BJ (cell line): ENCODE data around the gene DLD. TPM values are rescaled to one million over a fixed set of nuclear protein-coding genes. Genes with fewer than 3 reads are reported as not detected.

Source experiments
- CTCF ChIA-PET: fragments of 350-600 bp; formaldehyde crosslinking; extraction: SDS; loops from one replicate; lab custom pipeline; 2021; ENCODE audit warnings: antibody characterized with exemption, inconsistent platforms; lab: Yijun Ruan, JAX
- POLR2A ChIA-PET: fragments of 300-600 bp; sonication (Branson Sonifier 250); formaldehyde crosslinking; extraction: SDS; loops from one replicate; lab custom pipeline; 2021; ENCODE audit warnings: antibody characterized with exemption; lab: Charles Lee
- DNase-seq: peaks from one replicate; pipeline ENCODE4 v3.0.0-alpha.2; 2011; ENCODE audit warnings: low read depth
- H3K27me3 ChIP-seq: 2 replicates; pipeline ENCODE4 v1.6.0; 2011; ENCODE audit warnings: low read length; ENCODE audit not compliant: control insufficient read depth, insufficient read depth
- H3K36me3 ChIP-seq: 2 replicates; pipeline ENCODE4 v1.5.1; 2011; ENCODE audit warnings: low read length; ENCODE audit not compliant: control insufficient read depth, insufficient read depth
- H3K4me3 ChIP-seq: 2 replicates; pipeline ENCODE4 v1.5.1; 2011; ENCODE audit warnings: low read depth, mild to moderate bottlenecking, control low read depth, low read length
- polyA plus RNA-seq: library from polyadenylated mRNA; depleted of rRNA; stranded (reverse); fragments of >200 nt; gene quantifications from 2 replicates; pipeline ENCODE4 v1.2.3, GENCODE V29; 2011
- TF ChIP-seq, protein P1 (sequence below): IDR thresholded peaks from 2 replicates; pipeline ENCODE4 v1.5.1; 2011; ENCODE audit warnings: low read depth, mild to moderate bottlenecking, control low read depth, inconsistent platforms, low read length, moderate library complexity; ENCODE audit not compliant: insufficient read depth

Gene DLD
- polyA plus RNA-seq, 1 experiment, result 72.4 TPM

DNA sequence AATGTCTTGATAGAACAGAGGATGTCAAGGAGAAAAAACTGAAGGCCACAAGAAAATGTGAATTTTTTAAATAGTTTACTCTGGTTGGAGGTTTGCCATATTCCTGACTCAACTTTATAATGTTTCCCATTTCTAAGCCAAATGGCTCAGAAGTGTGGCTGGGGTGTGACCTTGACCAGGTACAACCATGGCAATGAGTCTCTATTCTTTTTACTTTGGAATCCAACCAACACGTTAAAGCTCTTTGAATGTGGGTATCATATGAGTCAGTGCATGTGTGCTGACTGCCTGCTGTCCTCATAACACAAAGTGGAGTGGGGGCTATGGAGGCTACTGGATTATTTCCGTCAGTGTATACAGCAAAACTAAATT, 33.5 kb upstream of the DLD start:
- ChIA-PET CTCF (interaction anchor here (1.4 kb wide), 1 partner anchor 15 kb away, joined by 3 read pairs; no protein-coding TSS in a partner anchor), POLR2A (no interaction called here)
- no peak overlapping the region for H3K4me3 ChIP-seq
- no peaks in the 10 kb centered on the region for H3K36me3 ChIP-seq
- TF ChIP-seq, protein P1, sequence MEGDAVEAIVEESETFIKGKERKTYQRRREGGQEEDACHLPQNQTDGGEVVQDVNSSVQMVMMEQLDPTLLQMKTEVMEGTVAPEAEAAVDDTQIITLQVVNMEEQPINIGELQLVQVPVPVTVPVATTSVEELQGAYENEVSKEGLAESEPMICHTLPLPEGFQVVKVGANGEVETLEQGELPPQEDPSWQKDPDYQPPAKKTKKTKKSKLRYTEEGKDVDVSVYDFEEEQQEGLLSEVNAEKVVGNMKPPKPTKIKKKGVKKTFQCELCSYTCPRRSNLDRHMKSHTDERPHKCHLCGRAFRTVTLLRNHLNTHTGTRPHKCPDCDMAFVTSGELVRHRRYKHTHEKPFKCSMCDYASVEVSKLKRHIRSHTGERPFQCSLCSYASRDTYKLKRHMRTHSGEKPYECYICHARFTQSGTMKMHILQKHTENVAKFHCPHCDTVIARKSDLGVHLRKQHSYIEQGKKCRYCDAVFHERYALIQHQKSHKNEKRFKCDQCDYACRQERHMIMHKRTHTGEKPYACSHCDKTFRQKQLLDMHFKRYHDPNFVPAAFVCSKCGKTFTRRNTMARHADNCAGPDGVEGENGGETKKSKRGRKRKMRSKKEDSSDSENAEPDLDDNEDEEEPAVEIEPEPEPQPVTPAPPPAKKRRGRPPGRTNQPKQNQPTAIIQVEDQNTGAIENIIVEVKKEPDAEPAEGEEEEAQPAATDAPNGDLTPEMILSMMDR, result no peak
- DNase-seq, result peak; percentile 23
- no peaks in the 10 kb centered on the region; the same call in 1 of the 2 replicates for H3K27me3 ChIP-seq

DNA sequence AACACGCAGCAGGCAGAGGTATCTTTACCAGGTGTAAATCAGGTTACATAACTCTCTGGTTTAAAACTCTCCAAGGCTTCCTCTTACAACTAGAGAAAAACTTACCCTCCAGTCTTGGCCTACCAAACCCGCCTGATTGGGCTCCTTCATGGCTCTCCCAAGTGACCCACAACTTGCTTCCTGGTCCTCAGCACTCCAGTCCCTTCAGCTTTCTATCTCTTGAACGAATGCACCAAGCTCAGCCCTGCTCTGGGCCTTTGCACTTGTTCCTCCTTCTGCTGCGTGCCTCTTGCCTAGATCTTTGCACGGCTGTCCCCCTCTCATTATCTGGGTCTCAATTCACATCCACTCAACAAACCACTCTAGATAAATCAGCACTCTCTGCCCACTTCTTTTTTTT, 32.7 kb upstream of the DLD start:
- H3K36me3 ChIP-seq, result no peaks in the 10 kb centered on the region
- H3K4me3 ChIP-seq, result no peak overlapping the region
- CTCF ChIA-PET, result interaction anchor here (1.4 kb wide), 1 partner anchor 14 kb away, joined by 3 read pairs; no protein-coding TSS in a partner anchor
- POLR2A ChIA-PET, result no interaction called here
- DNase-seq, result no peak
- no peaks in the 10 kb centered on the region; the same call in 1 of the 2 replicates for H3K27me3 ChIP-seq
- TF ChIP-seq, protein P1, result no peak

DNA sequence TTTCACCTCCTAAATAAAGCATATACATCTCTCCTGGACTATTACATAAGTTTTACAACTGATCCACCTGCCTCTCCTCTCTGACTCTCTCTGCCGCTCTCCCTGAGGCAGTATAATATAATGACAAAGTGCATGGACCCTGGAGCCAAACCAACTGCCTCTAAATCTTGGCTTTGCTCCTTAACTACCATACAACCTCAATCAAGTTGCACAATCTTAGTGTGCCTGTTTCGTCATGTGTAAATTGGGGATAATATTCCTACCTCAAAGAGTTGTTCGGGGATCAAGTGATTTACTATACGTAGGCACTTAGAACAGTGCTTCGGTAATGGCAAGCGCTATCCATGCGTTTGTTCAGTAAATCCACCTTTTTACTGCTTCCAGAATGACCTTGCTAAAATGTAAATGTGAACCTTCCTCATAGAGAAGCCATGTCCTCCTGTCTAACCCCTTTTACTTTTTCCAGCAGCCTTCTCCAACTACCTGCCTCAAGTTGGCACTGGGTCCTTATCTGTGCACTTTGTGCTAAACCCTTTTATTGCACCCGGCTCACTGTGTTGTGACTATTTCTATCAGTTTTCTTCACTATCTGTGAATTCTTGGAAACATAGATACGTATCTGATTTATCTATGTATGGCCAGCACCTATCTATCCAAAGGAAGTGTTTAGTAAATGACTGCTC, 30.6 kb upstream of the DLD start:
- TF ChIP-seq, protein P1, result no peak
- CTCF ChIA-PET, result interaction anchor here (0.7 to 1.8 kb wide), 2 partner anchors 14 to 22 kb away, joined by 3 to 5 read pairs; no protein-coding TSS in a partner anchor
- H3K27me3 ChIP-seq, result no peaks in the 10 kb centered on the region; the same call in 1 of the 2 replicates
- no peak for DNase-seq
- POLR2A ChIA-PET, result no interaction called here
- no peaks in the 10 kb centered on the region for H3K36me3 ChIP-seq
- H3K4me3 ChIP-seq, result no peak overlapping the region

GRCh38 chr7:107860981-107861652, 29.9 kb upstream of the DLD start:
- ChIA-PET CTCF (interaction anchor here (0.7 to 1.8 kb wide), 2 partner anchors 14 to 21 kb away, joined by 3 to 5 read pairs; no protein-coding TSS in a partner anchor), POLR2A (no interaction called here)
- Histone ChIP-seq H3K36me3 (no peaks in the 10 kb centered on the region), H3K4me3 (no peak overlapping the region), H3K27me3 (no peaks in the 10 kb centered on the region)
- TF ChIP-seq, protein P1, result no peak
- peak; percentile 19 for DNase-seq

DNA sequence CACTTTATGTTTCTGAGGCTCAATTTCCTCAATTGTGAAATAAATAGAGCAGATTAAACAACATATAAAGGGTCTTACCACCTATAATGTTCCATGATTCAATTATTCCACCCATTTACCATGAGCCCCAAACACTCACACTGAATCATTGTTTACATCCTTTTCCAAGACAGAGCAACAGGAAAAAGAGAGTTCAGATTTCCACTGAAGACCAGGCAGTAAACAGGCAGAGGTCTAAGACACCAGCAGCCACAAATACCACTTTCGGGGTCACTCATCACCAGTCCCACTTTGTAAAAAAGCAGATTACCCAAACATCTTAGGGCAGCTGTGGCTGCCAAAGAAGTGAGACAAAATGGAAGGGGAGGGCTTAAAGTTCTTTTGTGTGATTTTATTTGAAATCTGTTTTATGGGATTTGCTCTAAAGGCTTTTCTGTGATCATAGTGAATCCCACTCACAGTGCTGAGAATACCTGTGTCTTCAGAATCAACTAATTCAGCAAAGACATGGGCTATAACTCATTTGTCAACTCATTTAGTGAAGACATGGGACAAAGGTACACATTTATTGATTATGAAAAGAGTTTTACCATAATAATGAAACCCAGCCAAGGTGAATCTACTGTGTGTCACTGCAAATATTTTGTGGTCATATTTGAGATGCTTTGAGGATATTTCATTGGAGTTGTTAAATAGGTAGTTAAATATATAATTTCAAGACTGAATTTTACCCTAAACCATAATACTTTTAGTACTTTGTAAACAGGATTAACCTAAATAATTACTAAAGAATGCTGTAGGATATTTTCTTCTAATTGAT, 24.8 kb upstream of the DLD start:
- TF ChIP-seq, protein P1, result no peak
- no peak for DNase-seq
- ChIA-PET CTCF (interaction anchor here (0.7 to 2.9 kb wide), 5 partner anchors 9 to 403 kb away, joined by 3 to 15 read pairs (median 5); partner anchors contain the start of gene CBLL1), POLR2A (interaction anchor here (0.7 kb wide), 1 partner anchor 94 kb away, joined by 19 read pairs; no protein-coding TSS in a partner anchor)
- Histone ChIP-seq H3K4me3 (no peak overlapping the region), H3K36me3 (no peaks in the 10 kb centered on the region), H3K27me3 (no peaks in the 10 kb centered on the region)
